Measurements from ENCODE around the gene SVOP.

Gene SVOP

DNA sequence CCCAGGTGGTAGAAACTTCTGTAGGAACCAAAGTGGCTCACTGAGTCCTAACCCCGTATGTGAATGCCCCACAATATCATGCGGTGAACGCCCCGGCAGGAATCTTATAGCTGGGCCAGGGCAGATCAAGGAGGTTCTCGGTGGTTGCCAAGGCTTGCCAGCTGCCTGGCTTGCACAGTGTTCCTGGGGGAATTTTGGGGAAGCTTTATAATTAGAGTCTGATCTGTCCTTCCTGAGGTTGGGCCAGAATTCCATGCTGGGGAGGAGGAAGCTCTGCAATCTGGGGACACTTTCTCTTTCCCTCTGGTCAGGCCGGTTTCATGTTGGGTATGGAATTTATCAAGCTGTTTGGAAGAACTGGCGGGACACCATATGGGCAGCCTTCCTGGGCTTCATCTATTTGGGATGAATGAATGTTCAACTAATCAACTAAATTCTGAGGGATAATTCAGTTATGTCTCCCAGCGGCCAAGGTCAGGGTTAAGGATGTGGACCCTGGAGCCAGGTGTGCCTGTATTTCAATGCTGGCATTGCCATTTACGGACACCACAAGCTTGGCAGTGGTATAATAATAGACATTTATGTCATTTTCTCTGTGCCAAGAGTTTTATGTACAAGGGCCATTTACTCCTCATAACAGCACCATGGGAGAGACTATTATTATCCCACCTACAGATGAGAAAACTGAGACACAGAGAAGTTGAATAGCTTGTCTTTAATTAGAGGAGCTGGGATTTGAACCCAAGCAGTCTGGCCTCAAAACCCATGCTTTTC, 54.3 kb downstream of the SVOP start:
- in situ Hi-C loops (cut with HindIII; ENCODE audit: low sequenced_read_pairs) = no loop called here
- no peak overlapping the region for H3K4me3 ChIP-seq (ENCODE audit: low read depth, low read length)
- no peak for DNase-seq (ENCODE audit: low read depth)
- TF ChIP-seq, protein P1, sequence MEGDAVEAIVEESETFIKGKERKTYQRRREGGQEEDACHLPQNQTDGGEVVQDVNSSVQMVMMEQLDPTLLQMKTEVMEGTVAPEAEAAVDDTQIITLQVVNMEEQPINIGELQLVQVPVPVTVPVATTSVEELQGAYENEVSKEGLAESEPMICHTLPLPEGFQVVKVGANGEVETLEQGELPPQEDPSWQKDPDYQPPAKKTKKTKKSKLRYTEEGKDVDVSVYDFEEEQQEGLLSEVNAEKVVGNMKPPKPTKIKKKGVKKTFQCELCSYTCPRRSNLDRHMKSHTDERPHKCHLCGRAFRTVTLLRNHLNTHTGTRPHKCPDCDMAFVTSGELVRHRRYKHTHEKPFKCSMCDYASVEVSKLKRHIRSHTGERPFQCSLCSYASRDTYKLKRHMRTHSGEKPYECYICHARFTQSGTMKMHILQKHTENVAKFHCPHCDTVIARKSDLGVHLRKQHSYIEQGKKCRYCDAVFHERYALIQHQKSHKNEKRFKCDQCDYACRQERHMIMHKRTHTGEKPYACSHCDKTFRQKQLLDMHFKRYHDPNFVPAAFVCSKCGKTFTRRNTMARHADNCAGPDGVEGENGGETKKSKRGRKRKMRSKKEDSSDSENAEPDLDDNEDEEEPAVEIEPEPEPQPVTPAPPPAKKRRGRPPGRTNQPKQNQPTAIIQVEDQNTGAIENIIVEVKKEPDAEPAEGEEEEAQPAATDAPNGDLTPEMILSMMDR (IDR thresholded peaks at IDR 0.05; ENCODE audit: low read depth, low read length, missing control alignments) = no peak

- no peak for DNase-seq (ENCODE audit: low read depth)
- TF ChIP-seq, protein P1 (IDR thresholded peaks at IDR 0.05; ENCODE audit: low read depth, low read length, missing control alignments) = no peak
- in situ Hi-C loops (cut with HindIII; ENCODE audit: low sequenced_read_pairs) = no loop called here
- H3K4me3 ChIP-seq (ENCODE audit: low read depth, low read length) = no peak overlapping the region
Observed at GRCh38 chr12:108965886-108966285, 55.0 kb downstream of the SVOP start.

- in situ Hi-C loops (cut with HindIII; ENCODE audit: low sequenced_read_pairs) = no loop called here
- DNase-seq (ENCODE audit: low read depth) = no peak
- no peak overlapping the region for H3K4me3 ChIP-seq (ENCODE audit: low read depth, low read length)
- TF ChIP-seq, protein P1 (IDR thresholded peaks at IDR 0.05; ENCODE audit: low read depth, low read length, missing control alignments) = no peak
Observed at GRCh38 chr12:108964371-108965352, 56.2 kb downstream of the SVOP start.

DNA sequence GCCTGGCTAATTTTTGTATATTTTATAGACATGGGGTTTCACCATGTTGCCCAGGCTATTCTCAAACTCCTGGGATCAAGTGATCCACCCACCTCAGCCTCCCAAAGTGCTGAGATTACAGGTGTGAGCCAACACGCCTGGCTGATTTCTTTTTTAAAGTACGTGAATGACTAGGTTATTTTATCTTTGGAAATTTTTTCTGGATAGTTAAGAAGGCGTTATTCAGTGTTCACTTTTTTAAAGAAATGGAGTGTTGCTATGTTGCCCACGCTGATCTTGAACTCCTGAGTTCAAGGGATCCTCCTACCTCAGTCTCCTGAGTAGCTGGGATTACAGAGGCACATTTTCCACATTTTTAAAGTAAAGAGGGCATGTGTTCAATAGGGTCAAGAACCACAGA, 58.6 kb downstream of the SVOP start:
- TF ChIP-seq, protein P1 (IDR thresholded peaks at IDR 0.05; ENCODE audit: low read depth, low read length, missing control alignments) = no peak
- no peak overlapping the region for H3K4me3 ChIP-seq (ENCODE audit: low read depth, low read length)
- no peak for DNase-seq (ENCODE audit: low read depth)
- in situ Hi-C loops (cut with HindIII; ENCODE audit: low sequenced_read_pairs) = no loop called here

GRCh38 chr12:108959748-108960655, 60.9 kb downstream of the SVOP start:
- TF ChIP-seq, protein P1 (IDR thresholded peaks at IDR 0.05; ENCODE audit: low read depth, low read length, missing control alignments) = no peak
- DNase-seq (ENCODE audit: low read depth) = no peak
- H3K4me3 ChIP-seq (ENCODE audit: low read depth, low read length) = no peak overlapping the region
- in situ Hi-C loops (cut with HindIII; ENCODE audit: low sequenced_read_pairs) = no loop called here

Measured in astrocyte of the cerebellum (primary cell).